HG03139 (cell line): ENCODE data around the gene IL20RA.

Experiments used
- ATAC-seq: cut with Tn5 transposase; IDR thresholded peaks from one replicate; pipeline ENCODE4 v1.9.1; 2021; ENCODE audit not compliant: unreplicated experiment

The IL20RA gene

DNA sequence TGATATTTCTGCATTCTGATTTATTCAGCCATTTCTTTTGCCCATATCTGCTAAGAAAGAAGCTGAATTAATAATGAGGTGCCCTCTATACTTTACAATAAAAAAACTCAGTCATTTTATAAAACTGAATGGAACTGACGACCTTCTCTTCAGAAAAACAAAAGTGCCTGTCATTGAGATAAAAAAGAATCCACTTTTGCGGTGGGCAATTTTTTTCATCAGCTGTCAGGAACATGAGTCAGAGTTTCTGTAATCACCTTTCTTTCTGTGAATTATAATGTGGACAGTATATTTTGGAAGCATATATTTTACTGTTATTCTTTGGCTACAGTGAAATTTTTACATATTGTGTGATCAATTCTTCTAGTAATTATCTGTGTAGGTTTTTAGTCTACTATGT, 33.4 kb downstream of the IL20RA start:
- ATAC-seq = no peak

DNA sequence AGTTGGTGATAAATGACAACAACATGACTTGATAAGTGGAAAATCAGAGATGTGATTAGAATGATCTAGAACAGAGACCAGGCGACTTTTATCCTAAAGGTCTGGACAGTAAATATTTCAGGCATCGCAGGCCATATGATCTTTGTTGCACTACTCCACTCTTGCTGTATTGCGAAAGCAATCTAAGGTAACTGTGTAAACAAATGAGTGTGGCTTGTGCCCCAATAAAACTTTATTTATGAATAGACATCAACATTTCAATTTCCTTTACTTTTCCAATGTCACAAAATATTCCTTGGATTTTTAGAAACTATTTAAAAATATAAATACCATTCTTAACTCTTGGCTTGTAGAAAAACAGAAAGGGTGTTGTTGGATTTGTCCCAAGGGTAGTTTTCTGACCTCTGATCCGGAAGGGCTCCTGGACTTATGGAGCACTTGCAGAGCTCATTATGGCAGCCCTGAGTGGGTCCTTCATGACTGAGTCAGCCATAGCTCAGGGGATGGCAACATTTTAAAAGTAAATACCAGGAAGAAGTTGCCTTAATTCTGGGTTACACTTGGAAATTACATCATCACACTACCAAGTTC, 34.5 kb downstream of the IL20RA start:
- ATAC-seq = no peak

DNA sequence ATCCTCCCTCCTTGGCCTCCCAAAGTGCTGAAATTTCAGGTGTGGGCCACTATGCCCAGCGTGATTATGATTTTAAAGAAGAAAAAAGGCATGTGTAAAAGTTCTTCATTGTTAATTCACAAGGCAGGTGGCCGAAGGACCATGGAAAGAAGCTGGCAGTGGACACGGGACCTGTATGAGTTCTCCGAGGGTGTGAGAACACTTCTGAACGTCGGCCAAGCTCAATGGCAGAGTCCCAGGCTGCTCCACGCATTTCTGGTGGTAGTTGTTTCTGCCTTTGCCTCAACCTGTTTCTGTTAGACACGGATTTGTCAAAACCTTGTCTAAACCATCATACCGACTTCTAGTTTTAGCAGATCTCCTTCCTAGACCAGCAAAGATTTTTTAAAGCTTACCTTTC, 36.6 kb downstream of the IL20RA start:
- ATAC-seq = no peak

DNA sequence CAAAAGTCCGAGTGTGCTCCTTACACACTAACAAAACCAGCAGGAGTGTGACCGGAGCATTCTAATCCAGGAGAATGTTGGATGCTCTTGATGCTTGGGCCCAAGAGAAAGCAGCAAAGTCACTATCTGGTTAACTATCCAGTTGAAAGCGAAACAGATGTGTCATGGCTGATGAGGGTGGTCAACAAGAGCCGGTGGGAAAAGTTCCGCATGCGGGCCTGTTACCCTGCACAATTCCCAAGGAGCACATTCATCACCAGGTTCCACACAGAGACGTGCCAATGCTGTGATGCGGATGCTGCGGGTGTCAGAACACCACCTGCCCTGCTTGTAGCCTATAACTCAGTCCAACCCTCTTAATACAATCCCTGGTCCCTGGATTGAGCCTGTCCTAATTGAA, 38.7 kb downstream of the IL20RA start:
- ATAC-seq = no peak

DNA sequence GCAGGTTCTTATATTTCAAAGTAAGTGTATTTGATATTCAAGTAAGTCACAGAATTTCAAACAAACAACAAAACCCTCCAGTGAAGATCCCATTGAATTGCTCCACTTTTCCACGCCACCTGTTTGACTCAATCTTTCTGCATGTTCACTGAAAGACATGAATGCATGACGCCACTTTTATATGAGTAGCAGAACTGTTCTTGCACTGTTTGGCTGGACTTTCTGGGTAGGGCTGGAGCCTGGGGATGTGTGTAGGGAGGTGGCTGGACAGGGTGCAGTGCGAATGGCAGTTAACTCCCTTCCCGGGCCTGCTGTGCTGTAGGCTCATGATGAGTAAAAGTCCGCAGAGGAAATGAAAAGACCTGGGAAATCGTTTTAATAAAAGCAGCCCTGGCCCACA, 39.7 kb downstream of the IL20RA start:
- ATAC-seq = no peak

DNA sequence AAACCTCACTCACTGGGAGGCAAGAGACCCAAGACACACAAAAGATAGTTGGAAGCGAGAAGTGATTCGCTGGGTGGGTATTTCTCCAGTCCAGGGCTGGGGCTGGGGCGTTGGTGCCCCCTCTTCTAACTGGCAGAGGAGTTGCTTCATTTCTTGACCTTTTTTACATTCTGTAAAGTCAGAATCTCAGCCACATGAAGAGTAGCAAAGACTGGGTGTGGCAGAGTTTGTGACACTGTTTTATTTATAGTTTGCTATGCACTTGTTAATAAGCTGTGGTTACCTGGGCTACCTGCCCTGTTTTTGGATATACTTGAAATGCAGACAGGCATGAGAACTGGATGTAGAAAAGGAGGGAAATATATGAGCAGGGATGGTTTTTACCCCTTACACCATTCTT, 42.3 kb downstream of the IL20RA start:
- ATAC-seq = no peak

- ATAC-seq = no peak
Observed at GRCh38 chr6:137001977-137002302, 42.8 kb downstream of the IL20RA start.

GRCh38 chr6:137001299-137001976, 43.3 kb downstream of the IL20RA start:
- no peak for ATAC-seq

- no peak for ATAC-seq
Observed at GRCh38 chr6:137000825-137001224, 43.9 kb downstream of the IL20RA start.

DNA sequence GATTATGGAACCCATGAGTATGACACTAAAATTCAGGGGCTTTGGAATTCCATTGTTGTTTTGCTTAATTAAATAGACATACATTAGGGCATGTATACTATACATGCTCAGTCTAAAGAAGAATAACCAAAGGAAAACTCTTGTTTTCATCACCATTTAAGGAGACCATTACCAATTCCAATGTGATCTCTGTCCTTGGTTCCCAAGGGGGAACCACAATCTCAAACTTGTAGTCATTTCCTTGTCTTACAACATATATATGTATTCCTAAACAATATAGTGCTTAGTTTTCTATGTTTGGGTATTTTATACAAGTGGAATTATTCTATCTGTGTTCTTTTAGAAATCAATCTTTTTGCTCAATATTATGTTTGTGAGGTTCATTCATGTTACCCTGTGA, 49.2 kb downstream of the IL20RA start:
- ATAC-seq = no peak

GRCh38 chr6:136994782-136995181, 50.0 kb downstream of the IL20RA start:
- ATAC-seq = no peak

DNA sequence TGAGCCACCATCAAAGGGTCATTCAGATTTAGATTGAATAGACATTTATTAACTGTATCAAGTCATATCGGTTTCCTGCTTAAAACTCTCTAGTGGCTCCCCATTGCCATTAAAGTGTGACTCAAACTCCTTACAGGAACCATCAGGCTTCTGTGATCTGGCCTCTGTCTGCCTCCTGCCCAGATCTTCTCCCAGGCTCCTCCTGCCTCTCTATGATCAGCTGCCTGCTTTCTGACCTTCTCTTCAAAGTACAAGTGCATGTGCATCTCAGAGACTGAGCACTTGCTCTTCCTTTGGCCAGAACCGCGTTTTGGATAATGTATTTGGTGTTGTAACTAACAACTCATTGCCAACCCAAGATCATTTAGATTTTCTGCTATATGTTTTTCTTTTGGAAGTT, 52.7 kb downstream of the IL20RA start:
- no peak for ATAC-seq

- ATAC-seq = no peak
Observed at GRCh38 chr6:136991646-136992045, 53.1 kb downstream of the IL20RA start.

GRCh38 chr6:136990754-136991153, 54.0 kb downstream of the IL20RA start:
- ATAC-seq = no peak

- no peak for ATAC-seq
Observed at GRCh38 chr6:136990242-136990578, 54.6 kb downstream of the IL20RA start.

DNA sequence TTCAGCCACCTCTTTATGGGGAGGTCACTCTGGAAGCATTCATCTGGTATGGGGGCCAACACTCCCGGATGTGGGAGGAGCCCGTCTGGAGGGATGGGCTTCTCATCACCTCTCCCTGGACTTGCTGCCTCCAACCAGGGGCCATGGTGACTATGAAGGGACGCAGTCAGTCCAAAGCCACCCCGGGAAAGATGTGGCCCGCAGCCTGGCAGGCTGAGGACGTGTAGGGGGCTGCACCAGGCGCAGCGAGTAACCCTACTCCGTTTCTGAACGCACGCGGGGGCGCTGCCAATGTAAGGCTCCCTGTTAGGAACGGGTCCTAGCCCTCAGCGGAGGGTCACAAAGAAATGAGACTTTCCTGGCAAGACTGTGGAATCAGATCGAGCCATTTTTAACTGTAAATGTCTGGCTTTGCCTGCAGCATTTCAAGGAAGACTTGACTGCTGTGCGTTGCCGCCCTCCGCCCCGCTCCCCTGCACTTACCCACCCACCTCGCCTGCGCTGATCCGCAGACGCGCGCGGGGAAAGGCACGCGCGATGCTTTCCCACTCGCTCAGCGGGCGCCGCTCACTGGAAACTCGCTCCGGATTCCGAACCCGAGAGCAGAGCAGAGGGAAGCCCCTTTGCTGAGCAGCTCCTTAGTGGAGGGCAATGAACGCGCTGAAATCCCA, 55.1 kb downstream of the IL20RA start:
- ATAC-seq = no peak

- ATAC-seq = no peak
Observed at GRCh38 chr6:136987526-136987925, 57.2 kb downstream of the IL20RA start.

- no peak for ATAC-seq
Observed at GRCh38 chr6:136985502-136985901, 59.3 kb downstream of the IL20RA start.

DNA sequence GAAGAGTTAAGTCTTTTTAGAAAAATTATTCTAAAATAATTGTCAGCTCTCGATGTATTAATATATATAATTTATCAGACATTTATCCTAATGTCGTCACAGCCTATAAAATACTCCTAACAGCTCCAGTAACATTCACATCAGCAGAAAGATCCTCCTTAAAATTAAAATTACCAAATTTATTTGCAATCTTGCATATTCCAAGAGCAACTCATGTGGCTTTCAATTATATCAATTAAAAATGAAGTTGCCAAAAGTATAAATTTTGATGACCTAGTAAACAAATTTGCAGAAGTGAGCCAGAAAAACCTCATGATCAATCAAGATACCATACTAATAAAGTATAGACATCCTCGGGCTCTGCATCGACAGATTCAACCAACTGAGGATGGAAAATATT, 60.2 kb downstream of the IL20RA start:
- no peak for ATAC-seq

GRCh38 chr6:136983687-136984086, 61.1 kb downstream of the IL20RA start:
- no peak for ATAC-seq

DNA sequence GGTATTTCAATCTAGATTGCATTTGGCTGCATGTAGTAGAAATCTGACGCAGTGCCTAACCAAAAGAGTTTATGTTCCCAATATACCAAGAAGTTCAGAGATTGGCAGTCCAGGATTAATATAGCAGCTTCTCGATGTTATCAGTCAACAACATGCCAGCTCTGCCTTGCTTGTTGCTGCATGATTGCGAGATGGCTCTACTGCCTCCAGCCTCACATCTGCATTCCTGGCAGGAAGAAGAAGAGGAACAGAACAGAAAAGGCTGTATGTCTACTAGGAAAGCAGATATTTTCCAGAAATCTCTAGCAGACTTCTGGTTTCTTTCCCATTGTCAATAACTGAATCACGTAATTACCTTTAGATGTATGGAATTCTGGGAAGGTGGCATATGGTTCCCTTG, 61.8 kb downstream of the IL20RA start:
- no peak for ATAC-seq

- ATAC-seq = no peak
Observed at GRCh38 chr6:136980070-136980469, 64.7 kb downstream of the IL20RA start.

DNA sequence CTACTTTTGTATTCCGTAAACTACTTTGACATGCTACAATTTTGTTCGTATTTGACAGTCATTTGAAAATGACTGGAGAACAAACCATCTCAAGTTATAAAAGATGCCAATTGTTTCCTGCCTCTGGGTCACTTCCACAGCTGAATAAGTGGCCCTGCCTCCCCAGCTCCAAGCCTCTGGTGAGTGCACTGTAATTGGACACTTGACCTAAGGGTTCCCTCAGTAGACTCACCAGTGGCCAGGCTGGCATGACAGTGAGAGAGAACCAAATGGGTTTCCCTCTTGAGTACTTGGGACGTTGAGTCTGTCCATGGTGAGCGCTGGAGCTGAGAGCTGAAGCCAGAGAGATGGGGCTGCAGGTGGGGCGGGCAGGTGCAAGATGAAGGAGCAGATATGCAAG, 65.6 kb downstream of the IL20RA start:
- ATAC-seq = no peak
